ENCODE data around the gene ZFAND3. TPM values are rescaled to one million over a fixed set of nuclear protein-coding genes. Genes with fewer than 3 reads are reported as not detected.

Gene ZFAND3
- total and polyA plus RNA-seq, 10 donors = 9.3 to 63.7 (median 49.9) TPM

DNA sequence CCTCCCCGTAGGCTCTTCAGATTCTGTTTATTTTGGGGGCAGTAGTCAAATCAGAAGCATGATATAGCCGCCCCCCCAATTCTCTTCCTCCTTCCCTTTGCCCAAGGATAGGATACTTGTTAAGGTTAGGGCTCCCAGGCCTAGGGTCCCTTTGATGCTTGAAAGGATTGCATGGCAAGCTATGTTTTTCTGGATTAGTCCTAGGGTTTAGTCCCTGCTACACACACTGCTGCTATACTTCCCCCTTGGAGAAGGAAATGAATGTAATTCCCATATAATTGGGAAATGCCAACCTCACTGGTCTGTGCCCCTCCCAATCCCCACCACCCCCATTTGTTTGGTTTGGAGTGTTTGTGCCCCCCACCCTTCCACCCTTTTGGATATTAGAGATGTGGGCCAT is 62.8 kb downstream of the ZFAND3 start:
- intact Hi-C loops (cut with DNase I; ENCODE audit: low total_unique reads) = no loop called here
- no peak for TF ChIP-seq POLR2A (IDR thresholded peaks at IDR 0.05)
- TF ChIP-seq, protein P1, sequence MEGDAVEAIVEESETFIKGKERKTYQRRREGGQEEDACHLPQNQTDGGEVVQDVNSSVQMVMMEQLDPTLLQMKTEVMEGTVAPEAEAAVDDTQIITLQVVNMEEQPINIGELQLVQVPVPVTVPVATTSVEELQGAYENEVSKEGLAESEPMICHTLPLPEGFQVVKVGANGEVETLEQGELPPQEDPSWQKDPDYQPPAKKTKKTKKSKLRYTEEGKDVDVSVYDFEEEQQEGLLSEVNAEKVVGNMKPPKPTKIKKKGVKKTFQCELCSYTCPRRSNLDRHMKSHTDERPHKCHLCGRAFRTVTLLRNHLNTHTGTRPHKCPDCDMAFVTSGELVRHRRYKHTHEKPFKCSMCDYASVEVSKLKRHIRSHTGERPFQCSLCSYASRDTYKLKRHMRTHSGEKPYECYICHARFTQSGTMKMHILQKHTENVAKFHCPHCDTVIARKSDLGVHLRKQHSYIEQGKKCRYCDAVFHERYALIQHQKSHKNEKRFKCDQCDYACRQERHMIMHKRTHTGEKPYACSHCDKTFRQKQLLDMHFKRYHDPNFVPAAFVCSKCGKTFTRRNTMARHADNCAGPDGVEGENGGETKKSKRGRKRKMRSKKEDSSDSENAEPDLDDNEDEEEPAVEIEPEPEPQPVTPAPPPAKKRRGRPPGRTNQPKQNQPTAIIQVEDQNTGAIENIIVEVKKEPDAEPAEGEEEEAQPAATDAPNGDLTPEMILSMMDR (IDR thresholded peaks at IDR 0.05 in 8 of 11, conservative IDR thresholded peaks at IDR 0.05 in 3 of 11) = no peak
- TF ChIP-seq POLR2AphosphoS5 (IDR thresholded peaks at IDR 0.05) = no peak
- no peak overlapping the region for H3K4me3 ChIP-seq
- H3K4me1 ChIP-seq = peaks cover 0 to 83% (median 37%) of the 10 kb centered on the region in 6 donors
- H3K27me3 ChIP-seq (replicated peaks in 1 of 7) = no peaks in the 10 kb centered on the region
- no peaks in the 10 kb centered on the region for H3K36me3 ChIP-seq
- WGBS, 5 donors = 86 to 96% (median 94%) methylated on average over 2 of the region's 2 CpGs
- no peaks in the 10 kb centered on the region for H3K9me3 ChIP-seq
- DNase-seq = no peak
- H3K27ac ChIP-seq = no peak overlapping the region

DNA sequence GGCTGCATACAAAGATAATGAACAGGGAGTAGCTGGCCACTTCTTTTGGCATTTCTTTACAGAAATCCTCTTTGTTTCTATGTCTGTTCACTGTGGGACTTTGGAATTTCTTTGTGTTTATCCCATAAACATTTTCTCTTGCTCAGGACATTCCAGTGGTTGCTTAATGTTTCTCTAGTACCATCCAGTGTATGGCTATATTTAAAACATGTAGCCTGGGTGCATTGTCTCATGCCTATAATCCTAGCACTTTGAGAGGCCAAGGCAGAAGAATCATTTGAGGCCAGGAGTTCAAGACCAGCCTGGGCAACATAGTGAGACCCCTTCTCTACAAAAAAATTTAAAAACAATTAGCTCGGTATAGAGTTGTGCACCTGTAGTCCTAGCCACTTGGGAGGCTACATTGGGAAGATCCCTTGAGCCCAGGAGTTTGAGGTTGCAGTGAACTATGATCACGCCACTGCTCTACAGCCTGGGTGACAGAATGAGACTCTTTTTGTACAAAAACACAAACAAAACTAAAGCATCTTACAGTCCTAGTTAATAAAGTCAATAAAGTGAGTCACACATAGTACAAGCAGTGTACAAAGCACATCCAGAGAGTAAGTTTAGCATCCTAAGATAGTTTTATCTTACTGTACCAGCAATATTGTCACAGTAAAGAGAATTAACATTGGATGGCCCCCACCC is 63.3 kb downstream of the ZFAND3 start:
- Histone ChIP-seq H3K27ac (no peak overlapping the region), H3K4me3 (no peak overlapping the region), H3K27me3 (replicated peaks in 1 of 7) (no peaks in the 10 kb centered on the region), H3K4me1 (peaks cover 0 to 83% (median 36%) of the 10 kb centered on the region in 6 donors), H3K36me3 (no peaks in the 10 kb centered on the region), H3K9me3 (no peaks in the 10 kb centered on the region)
- 96 to 100% (median 97%) methylated on average over 2 of the region's 2 CpGs for WGBS, 5 donors
- intact Hi-C loops (cut with DNase I; ENCODE audit: low total_unique reads) = no loop called here
- DNase-seq = no peak
- TF ChIP-seq, protein P1 (IDR thresholded peaks at IDR 0.05 in 8 of 11, conservative IDR thresholded peaks at IDR 0.05 in 3 of 11) = no peak
- TF ChIP-seq POLR2A (IDR thresholded peaks at IDR 0.05) (no peak), POLR2AphosphoS5 (IDR thresholded peaks at IDR 0.05) (no peak)

DNA sequence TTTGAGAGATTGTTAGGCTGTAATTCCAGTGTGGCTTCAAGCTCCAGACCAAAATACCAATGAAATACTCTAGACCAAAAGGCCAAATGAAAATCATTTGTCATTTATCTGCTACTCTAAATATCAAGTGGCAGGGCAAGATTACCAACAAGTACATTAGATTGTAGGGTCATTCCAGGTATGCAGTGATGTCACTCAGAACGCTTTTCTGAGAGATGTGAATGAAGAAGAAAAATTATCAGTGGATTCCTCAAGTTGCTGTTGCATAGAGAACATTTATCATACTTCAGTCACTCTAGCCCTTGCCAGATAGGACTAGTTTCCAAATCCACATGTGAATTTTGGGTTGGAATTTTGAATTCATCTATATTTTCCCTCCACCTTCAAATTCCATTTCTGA is 65.0 kb downstream of the ZFAND3 start:
- H3K36me3 ChIP-seq = no peaks in the 10 kb centered on the region
- DNase-seq = no peak
- no peak for TF ChIP-seq POLR2A (IDR thresholded peaks at IDR 0.05)
- TF ChIP-seq, protein P1 (IDR thresholded peaks at IDR 0.05 in 8 of 11, conservative IDR thresholded peaks at IDR 0.05 in 3 of 11) = no peak
- TF ChIP-seq POLR2AphosphoS5 (IDR thresholded peaks at IDR 0.05) = no peak
- H3K27ac ChIP-seq = no peak overlapping the region
- H3K9me3 ChIP-seq = no peaks in the 10 kb centered on the region
- peaks cover 3 to 83% (median 38%) of the 10 kb centered on the region in 6 donors for H3K4me1 ChIP-seq
- H3K27me3 ChIP-seq (replicated peaks in 1 of 7) = no peaks in the 10 kb centered on the region
- WGBS, 5 donors = 88 to 100% (median 93%) methylated on average over 1 of the region's 1 CpG
- H3K4me3 ChIP-seq = no peak overlapping the region
- intact Hi-C loops (cut with DNase I; ENCODE audit: low total_unique reads) = no loop called here

- H3K4me1 ChIP-seq = peaks cover 3 to 81% (median 17%) of the 10 kb centered on the region in 6 donors
- WGBS, 5 donors = 57 to 75% (median 62%) methylated on average over 4 of the region's 4 CpGs
- H3K4me3 ChIP-seq = no peak overlapping the region
- intact Hi-C loops (cut with DNase I; ENCODE audit: low total_unique reads) = no loop called here
- no peak for DNase-seq
- peaks cover 0 to 5% (median 1%) of the 10 kb centered on the region in 6 donors for H3K36me3 ChIP-seq
- TF ChIP-seq, protein P1 (IDR thresholded peaks at IDR 0.05 in 8 of 11, conservative IDR thresholded peaks at IDR 0.05 in 3 of 11) = no peak
- no peak for TF ChIP-seq POLR2AphosphoS5 (IDR thresholded peaks at IDR 0.05)
- no peak for TF ChIP-seq POLR2A (IDR thresholded peaks at IDR 0.05)
- no peak overlapping the region for H3K27ac ChIP-seq
- peaks cover 0 to 7% (median 3%) of the 10 kb centered on the region in 8 donors for H3K9me3 ChIP-seq
- H3K27me3 ChIP-seq (replicated peaks in 1 of 7) = no peaks in the 10 kb centered on the region
Measured at GRCh38 chr6:37889051-37889450, 69.5 kb downstream of the ZFAND3 start.

All from spleen (tissue), 11 donors.